Activated CD8-positive, alpha-beta T cell treated with anti-CD3 and anti-CD28 coated beads, Interleukin-2, amount 10 ng/mL, durations not matched to agents 7 days and 5 days (primary cell): Measurements from ENCODE around the gene NRCAM. TPM values are rescaled to one million over a fixed set of nuclear protein-coding genes. Genes with fewer than 3 reads are reported as not detected.

Source experiments
- ATAC-seq: fragments of 150-1000 bp; cut with Tn5 transposase; one replicate; pipeline ENCODE4 v1.10.0; 2021; ENCODE audit warnings: moderate library complexity
- CTCF ChIA-PET: fragments of 350-600 bp; sonication (Branson Sonifier 250); formaldehyde crosslinking; loops from one replicate; lab custom pipeline; 2021; ENCODE audit warnings: antibody characterized with exemption; lab: Charles Lee
- POLR2A ChIA-PET: fragments of 350-600 bp; sonication (Branson Sonifier 250); formaldehyde crosslinking; loops from one replicate; lab custom pipeline; 2021; ENCODE audit warnings: antibody characterized with exemption; lab: Charles Lee
- DNase-seq: peaks from one replicate; pipeline ENCODE4 v3.0.0-alpha.2; 2020
- H3K27ac Mint-ChIP-seq: one replicate; pipeline ENCODE4 v1.8.0; 2021; ENCODE audit warnings: mild to moderate bottlenecking, mixed read lengths
- H3K27me3 Mint-ChIP-seq: one replicate; pipeline ENCODE4 v1.8.0; 2021; ENCODE audit warnings: low read depth, mixed read lengths
- H3K36me3 Mint-ChIP-seq: one replicate; pipeline ENCODE4 v1.8.0; 2021; ENCODE audit warnings: low read depth, mixed read lengths
- H3K4me1 Mint-ChIP-seq: one replicate; pipeline ENCODE4 v1.8.0; 2021; ENCODE audit warnings: low read depth, mixed read lengths
- H3K4me3 Mint-ChIP-seq: one replicate; pipeline ENCODE4 v1.8.0; 2021; ENCODE audit warnings: mild to moderate bottlenecking, mixed read lengths
- H3K9me3 Mint-ChIP-seq: one replicate; pipeline ENCODE4 v1.8.0; 2022; ENCODE audit warnings: mixed read lengths; ENCODE audit not compliant: insufficient read depth
- total RNA-seq, 2 experiments: library from RNA; stranded (reverse); gene quantifications; one replicate each; pipeline ENCODE4 v1.2.3, GENCODE V29; 2021

Gene NRCAM
- total RNA-seq, 2 experiments from 2014 or later = 0.05 to 0.47 TPM

- POLR2A ChIA-PET = no interaction called here
- Mint-ChIP-seq H3K36me3 (no peaks in the 10 kb centered on the region), H3K4me3 (no peak overlapping the region), H3K27me3 (peaks cover 4% of the 10 kb centered on the region), H3K4me1 (peaks cover 5% of the 10 kb centered on the region), H3K9me3 (no peaks in the 10 kb centered on the region), H3K27ac (no peak overlapping the region)
- ATAC-seq (no peak), DNase-seq (no peak)
- CTCF ChIA-PET = interaction anchor here (1.3 to 3.8 kb wide), 2 partner anchors 17 to 27 kb away, joined by 3 to 20 read pairs; no protein-coding TSS in a partner anchor
These were observed 337.3 kb downstream of the NRCAM start for GRCh38 chr7:108118959-108119358.

DNA sequence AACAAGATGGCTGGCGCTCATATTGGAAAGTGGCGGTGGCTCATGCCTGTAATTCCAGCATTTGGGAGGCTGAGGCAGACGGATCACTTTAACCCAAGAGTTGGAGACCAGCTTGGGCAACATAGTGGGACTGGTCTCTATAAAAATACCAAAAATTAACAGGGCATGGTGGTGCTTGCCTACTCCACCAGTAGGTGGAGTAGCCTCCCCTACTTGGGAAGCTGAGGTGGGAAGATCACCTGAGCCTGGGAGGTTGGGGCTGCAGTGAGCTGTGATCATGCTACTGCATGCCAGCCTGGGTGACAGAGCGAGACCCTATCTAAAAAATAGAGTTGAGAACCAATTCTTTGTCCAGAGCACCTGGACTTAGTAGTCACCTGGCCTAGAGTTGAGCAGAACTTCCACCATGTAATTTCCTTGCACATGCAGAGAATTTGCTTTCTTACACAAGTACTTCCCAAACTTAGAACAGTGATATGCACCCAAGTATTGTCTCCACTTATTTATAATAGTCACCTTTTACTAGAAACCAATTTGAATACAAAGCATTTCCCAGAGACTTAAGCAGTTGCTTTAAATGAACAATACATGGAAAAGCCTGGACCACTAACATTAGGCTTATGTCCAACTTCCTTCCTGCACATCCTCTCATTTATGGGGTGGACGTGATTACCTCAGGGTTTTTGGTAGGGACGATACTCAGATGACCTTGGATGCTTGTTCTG, 342.0 kb downstream of the NRCAM start:
- Mint-ChIP-seq H3K36me3 (no peaks in the 10 kb centered on the region), H3K4me3 (no peak overlapping the region), H3K27ac (no peak overlapping the region), H3K27me3 (peaks cover 1% of the 10 kb centered on the region), H3K4me1 (peaks cover under 1% of the 10 kb centered on the region), H3K9me3 (no peaks in the 10 kb centered on the region)
- DNase-seq (peak; percentile 45), ATAC-seq (peak; percentile 58)
- ChIA-PET POLR2A (no interaction called here), CTCF (interaction anchor here (0.8 to 3.6 kb wide), 11 partner anchors 8 to 384 kb away, joined by 3 to 60 read pairs (median 6); partner anchors contain the start of gene LAMB4)

GRCh38 chr7:108112683-108113082, 343.6 kb downstream of the NRCAM start:
- CTCF ChIA-PET = interaction anchor here (1.2 to 3.6 kb wide), 6 partner anchors 10 to 385 kb away, joined by 3 to 60 read pairs (median 10); partner anchors contain the start of gene LAMB4
- Mint-ChIP-seq H3K27ac (no peak overlapping the region), H3K27me3 (peaks cover 1% of the 10 kb centered on the region), H3K36me3 (no peaks in the 10 kb centered on the region), H3K4me3 (no peak overlapping the region), H3K4me1 (no peaks in the 10 kb centered on the region), H3K9me3 (no peaks in the 10 kb centered on the region)
- no peak for DNase-seq
- ATAC-seq = no peak
- POLR2A ChIA-PET = no interaction called here

GRCh38 chr7:108109221-108109908, 346.9 kb downstream of the NRCAM start:
- no peaks in the 10 kb centered on the region for H3K4me1 Mint-ChIP-seq
- ChIA-PET CTCF (interaction anchor here (0.7 to 3.1 kb wide), 6 partner anchors 8 to 37 kb away, joined by 3 to 25 read pairs (median 4); partner anchors contain the start of gene LAMB4), POLR2A (no interaction called here)
- no peak overlapping the region for H3K4me3 Mint-ChIP-seq
- H3K9me3 Mint-ChIP-seq = no peaks in the 10 kb centered on the region
- no peak overlapping the region for H3K27ac Mint-ChIP-seq
- H3K27me3 Mint-ChIP-seq = peaks cover 1% of the 10 kb centered on the region
- ATAC-seq (peak; percentile 64), DNase-seq (peak; percentile 36)
- no peaks in the 10 kb centered on the region for H3K36me3 Mint-ChIP-seq

DNA sequence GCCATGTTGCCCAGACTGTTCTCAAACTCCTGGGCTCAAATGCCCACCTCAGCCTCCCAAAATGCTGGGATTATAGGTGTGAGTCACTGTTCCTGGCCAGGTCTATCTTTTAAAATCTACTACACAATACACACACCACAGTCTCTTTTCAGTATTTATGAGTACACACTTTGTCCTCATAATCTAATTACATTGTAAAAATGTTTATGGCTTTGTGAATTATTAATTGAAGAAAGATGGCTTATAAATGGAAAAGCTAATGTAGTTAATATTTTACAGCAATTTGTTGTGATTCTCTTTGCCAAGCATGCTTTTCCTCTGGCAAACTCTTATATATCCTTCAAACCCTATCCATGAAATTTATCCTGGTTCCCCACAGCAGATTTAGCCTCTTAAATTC, 348.1 kb downstream of the NRCAM start:
- ChIA-PET POLR2A (no interaction called here), CTCF (interaction anchor here (3.1 kb wide), 1 partner anchor 38 kb away, joined by 25 read pairs; no protein-coding TSS in a partner anchor)

GRCh38 chr7:108104324-108104723, 351.9 kb downstream of the NRCAM start:
- CTCF ChIA-PET = interaction anchor here (1.0 kb wide), 1 partner anchor 42 kb away, joined by 7 read pairs; no protein-coding TSS in a partner anchor
- H3K9me3 Mint-ChIP-seq = no peaks in the 10 kb centered on the region
- peaks cover 7% of the 10 kb centered on the region for H3K27me3 Mint-ChIP-seq

More for the DNA sequence above, 348.1 kb downstream of the NRCAM start:
- Mint-ChIP-seq H3K27me3 (peaks cover 1% of the 10 kb centered on the region), H3K9me3 (no peaks in the 10 kb centered on the region), H3K36me3 (no peaks in the 10 kb centered on the region), H3K4me3 (no peak overlapping the region), H3K27ac (no peak overlapping the region), H3K4me1 (no peaks in the 10 kb centered on the region)
- DNase-seq (no peak), ATAC-seq (no peak)

GRCh38 chr7:108103558-108104298, 352.5 kb downstream of the NRCAM start:
- ChIA-PET POLR2A (no interaction called here), CTCF (interaction anchor here (1.0 kb wide), 1 partner anchor 42 kb away, joined by 7 read pairs; no protein-coding TSS in a partner anchor)
- Mint-ChIP-seq H3K27ac (no peak overlapping the region), H3K9me3 (no peaks in the 10 kb centered on the region), H3K36me3 (no peaks in the 10 kb centered on the region), H3K27me3 (peaks cover 7% of the 10 kb centered on the region), H3K4me1 (no peaks in the 10 kb centered on the region), H3K4me3 (no peak overlapping the region)
- ATAC-seq (no peak), DNase-seq (peak; percentile 1)

More at GRCh38 chr7:108104324-108104723, 351.9 kb downstream of the NRCAM start:
- H3K4me1 Mint-ChIP-seq = no peaks in the 10 kb centered on the region
- no peaks in the 10 kb centered on the region for H3K36me3 Mint-ChIP-seq
- no peak overlapping the region for H3K27ac Mint-ChIP-seq
- ATAC-seq (no peak), DNase-seq (peak; percentile 2)
- POLR2A ChIA-PET = no interaction called here
- no peak overlapping the region for H3K4me3 Mint-ChIP-seq

GRCh38 chr7:108102671-108103312, 353.4 kb downstream of the NRCAM start:
- ChIA-PET POLR2A (no interaction called here), CTCF (interaction anchor here (1.2 to 1.6 kb wide), 2 partner anchors 11 to 43 kb away, joined by 3 to 4 read pairs; no protein-coding TSS in a partner anchor)
- Mint-ChIP-seq H3K36me3 (no peaks in the 10 kb centered on the region), H3K9me3 (no peaks in the 10 kb centered on the region), H3K4me1 (no peaks in the 10 kb centered on the region), H3K27me3 (peaks cover 7% of the 10 kb centered on the region), H3K27ac (no peak overlapping the region), H3K4me3 (no peak overlapping the region)
- DNase-seq (no peak), ATAC-seq (no peak)

GRCh38 chr7:108101759-108102158, 354.5 kb downstream of the NRCAM start:
- no peaks in the 10 kb centered on the region for H3K36me3 Mint-ChIP-seq
- H3K9me3 Mint-ChIP-seq = no peaks in the 10 kb centered on the region
- no peak overlapping the region for H3K4me3 Mint-ChIP-seq
- POLR2A ChIA-PET = no interaction called here
- no peaks in the 10 kb centered on the region for H3K4me1 Mint-ChIP-seq
- DNase-seq = no peak
- no peak overlapping the region for H3K27ac Mint-ChIP-seq
- ATAC-seq = no peak
- CTCF ChIA-PET = interaction anchor here (1.6 kb wide), 1 partner anchor 12 kb away, joined by 4 read pairs; no protein-coding TSS in a partner anchor
- H3K27me3 Mint-ChIP-seq = peaks cover 7% of the 10 kb centered on the region

DNA sequence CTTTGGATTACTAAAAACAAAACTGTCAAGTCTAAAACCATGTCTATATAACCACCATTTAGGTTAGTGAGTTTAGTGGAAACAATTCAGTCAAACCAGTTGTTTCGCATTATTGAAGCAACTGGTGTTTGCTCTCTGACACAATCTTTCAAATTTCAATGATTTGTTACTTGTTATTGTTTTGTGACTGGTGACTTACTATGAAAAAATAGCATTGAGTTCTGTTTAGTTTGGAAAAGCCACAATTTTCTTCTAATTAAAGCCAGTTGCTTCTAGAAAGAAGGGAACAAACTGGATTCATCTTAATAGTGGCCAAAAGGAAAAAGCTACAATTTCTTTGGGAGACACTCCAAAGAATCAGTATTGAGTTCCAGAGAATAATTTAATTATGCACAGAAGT, 356.5 kb downstream of the NRCAM start:
- no peaks in the 10 kb centered on the region for H3K4me1 Mint-ChIP-seq
- no peak overlapping the region for H3K4me3 Mint-ChIP-seq
- DNase-seq (no peak), ATAC-seq (no peak)
- POLR2A ChIA-PET = no interaction called here
- H3K9me3 Mint-ChIP-seq = no peaks in the 10 kb centered on the region
- peaks cover 14% of the 10 kb centered on the region for H3K27me3 Mint-ChIP-seq
- H3K27ac Mint-ChIP-seq = no peak overlapping the region
- CTCF ChIA-PET = no interaction called here
- H3K36me3 Mint-ChIP-seq = no peaks in the 10 kb centered on the region

DNA sequence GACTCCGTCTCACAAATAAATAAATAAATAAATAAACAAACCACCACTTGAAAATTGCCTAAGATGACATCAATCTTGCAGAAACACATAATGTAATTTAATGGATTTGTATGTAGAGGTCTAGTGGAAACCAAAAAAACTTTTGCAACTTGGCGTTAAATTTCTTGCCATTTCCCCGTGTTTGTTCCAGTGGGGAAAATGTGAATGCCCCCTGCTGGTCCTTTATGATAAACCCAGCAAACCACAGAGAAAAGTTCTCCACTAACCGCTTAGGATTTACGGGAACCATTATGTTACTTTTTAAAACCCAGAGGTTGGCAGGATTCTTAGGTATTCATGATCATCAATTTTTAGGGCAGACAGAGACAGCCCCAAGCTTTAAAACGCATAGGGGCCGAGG, 358.5 kb downstream of the NRCAM start:
- Mint-ChIP-seq H3K4me3 (no peak overlapping the region), H3K36me3 (no peaks in the 10 kb centered on the region), H3K27me3 (peaks cover 16% of the 10 kb centered on the region), H3K4me1 (no peaks in the 10 kb centered on the region), H3K27ac (no peak overlapping the region), H3K9me3 (no peaks in the 10 kb centered on the region)
- DNase-seq (no peak), ATAC-seq (no peak)
- POLR2A ChIA-PET = no interaction called here
- CTCF ChIA-PET = interaction anchor here (1.3 kb wide), 1 partner anchor 8 kb away, joined by 5 read pairs; no protein-coding TSS in a partner anchor
